GM19239 (cell line): ENCODE results near the gene FASTK.
A peak's percentile ranks its signal among the peaks of the same experiment; 100 is the strongest.
"Not testable (repeated sequence)": the region's sequence is repeated elsewhere in the genome, so short reads cannot be mapped to it uniquely, and the experiment has no call there.

Experiments used
- DNase-seq: peaks from one replicate; pipeline ENCODE4 v3.0.0; 2011; ENCODE audit warnings: low spot score; ENCODE audit not compliant: insufficient read length
- FAIRE-seq: peaks from 2 replicates; lab custom pipeline; 2011; peaks lifted over from hg19 to GRCh38; lab: Jason Lieb, UNC

Gene FASTK

DNA sequence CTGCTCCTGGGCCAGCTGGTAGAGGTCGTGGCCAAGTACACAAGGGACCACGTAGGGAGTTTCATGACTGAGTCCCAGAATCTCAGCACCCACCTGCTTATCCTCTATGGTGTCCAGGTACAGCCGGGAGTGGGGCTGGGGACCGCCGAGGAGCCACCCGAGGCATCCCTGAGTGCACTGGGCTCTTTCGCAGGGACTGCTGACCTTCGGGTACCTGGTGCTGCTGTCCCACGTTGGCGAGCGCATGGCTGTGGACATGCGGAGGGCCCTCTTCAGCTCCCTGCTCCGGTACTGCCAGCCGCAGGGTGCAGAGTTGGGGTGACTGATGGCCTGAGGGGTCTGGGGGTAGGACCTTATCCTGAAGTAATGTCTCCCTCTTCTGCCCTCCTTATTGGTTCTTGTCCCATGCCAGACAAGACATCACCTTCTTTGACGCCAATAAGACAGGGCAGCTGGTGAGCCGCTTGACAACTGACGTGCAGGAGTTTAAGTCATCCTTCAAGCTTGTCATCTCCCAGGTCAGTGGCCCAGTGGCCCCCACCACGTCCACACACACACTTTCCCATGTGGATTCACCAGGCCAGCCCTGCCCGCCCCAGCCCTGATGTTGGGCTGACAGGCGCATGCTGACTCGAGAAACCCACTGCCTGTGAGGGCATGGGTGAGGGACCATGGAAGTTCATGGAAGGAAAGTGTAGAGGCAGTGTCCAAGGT lies 46.1 kb downstream of the FASTK start:
- FAIRE-seq (no peak), DNase-seq (no peak)

DNA sequence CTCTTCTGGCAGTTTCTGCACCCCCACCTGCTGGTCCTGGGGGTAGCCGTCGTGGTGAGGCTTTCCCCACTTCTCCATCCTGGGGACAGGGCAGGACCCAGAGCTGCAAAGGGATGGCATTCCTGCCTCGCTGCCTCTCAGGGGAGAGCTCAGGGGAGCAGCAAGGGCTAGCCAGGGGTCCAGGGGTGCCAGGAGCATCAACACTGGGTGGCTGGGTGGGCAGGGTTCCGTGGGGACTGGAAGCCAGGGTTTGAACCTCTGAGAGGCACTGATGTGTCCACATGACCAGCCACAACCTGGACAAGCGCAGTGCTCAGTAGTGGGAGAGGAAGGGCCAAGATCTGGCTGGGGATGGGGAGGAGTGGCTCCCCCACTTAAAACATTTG lies 46.8 kb downstream of the FASTK start:
- FAIRE-seq: no peak
- DNase-seq: no peak

DNA sequence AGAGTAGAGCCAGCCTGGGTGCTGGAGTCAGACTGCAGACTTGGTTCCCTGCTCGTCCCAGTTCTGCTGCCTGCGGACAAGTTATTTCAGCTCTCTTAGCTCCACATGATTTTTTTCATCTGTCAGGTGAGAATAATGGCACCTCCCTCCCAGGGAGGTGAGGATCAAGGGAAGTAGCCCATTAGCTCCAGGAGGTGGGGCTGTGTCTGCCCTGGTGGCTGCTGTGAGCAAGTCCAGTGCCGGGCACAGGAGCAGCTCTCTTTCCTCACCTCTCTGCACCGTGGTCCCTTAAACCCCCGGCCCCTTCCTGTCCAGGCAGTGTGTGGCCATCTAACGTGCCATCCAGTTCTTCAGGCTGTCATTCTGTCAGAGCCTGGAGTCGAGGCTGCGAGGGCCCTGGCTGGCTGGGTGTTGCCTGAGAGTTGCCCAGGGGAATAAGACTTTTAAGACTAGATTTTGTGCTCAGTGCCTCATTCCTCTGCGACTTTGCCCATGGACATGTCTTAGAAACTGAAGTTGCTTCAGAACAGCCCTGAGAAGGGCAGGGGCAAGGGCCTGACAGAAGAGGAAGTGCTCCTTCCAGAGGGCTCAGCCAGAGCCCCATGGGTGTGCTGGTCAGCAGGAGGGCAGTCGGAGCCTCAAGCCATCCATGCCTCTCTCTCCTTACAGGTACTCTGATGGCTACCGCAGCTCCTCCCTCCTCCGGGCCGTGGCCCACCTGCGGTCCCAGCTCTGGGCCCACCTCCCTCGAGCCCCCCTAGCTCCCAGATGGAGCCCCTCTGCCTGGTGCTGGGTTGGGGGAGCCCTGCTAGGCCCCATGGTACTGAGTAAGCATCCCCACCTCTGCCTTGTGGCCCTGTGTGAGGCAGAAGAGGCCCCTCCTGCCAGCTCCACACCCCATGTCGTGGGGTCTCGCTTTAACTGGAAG lies 47.4 kb downstream of the FASTK start:
- FAIRE-seq (no peak), DNase-seq (no peak)

DNA sequence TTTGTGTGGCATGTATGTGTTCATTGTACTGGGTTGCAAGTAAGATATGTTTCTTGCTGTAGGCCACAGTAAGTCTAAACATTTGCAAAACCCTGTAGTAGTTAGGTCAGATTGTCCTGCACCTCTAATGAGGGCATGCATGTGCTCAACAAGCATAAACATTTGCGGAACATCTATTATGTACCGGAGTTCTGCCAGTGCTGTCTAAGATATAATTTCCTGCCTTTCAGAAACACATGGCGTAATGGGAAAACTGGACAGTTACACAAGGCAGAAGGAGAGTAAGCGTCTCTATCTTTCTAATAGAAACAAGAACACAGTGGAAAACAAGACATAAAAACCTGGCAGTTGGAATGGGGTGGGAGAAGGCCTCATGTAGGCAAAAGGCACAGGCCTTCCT lies 49.6 kb downstream of the FASTK start:
- DNase-seq (no peak), FAIRE-seq (no peak)

DNA sequence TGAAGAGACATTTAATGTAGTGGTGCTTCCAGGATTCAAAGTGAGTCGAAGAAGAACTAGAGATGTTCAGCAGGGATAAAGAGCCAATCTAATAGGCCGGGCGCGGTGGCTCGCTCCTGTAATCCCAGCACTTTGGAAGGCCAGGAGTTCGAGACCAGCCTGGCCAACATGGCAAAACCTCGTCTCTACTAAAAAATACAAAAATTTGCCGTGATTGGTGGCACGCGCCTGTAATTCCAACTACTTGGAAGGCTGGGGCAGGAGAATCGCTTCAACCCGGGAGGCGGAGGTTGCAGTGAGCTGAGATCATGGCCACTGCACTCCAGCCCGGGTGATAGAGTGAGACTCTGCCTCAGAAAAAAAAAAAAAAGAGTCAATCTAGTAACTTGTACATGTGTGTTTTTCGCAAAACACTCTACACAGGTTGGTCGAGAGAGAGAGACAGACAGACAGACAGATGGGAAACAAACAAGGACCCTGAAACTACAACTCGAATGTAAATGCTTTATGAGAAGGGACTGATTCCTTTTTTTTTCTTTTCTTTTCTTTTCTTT lies 51.6 kb downstream of the FASTK start:
- FAIRE-seq (no peak), DNase-seq (no peak)

DNA sequence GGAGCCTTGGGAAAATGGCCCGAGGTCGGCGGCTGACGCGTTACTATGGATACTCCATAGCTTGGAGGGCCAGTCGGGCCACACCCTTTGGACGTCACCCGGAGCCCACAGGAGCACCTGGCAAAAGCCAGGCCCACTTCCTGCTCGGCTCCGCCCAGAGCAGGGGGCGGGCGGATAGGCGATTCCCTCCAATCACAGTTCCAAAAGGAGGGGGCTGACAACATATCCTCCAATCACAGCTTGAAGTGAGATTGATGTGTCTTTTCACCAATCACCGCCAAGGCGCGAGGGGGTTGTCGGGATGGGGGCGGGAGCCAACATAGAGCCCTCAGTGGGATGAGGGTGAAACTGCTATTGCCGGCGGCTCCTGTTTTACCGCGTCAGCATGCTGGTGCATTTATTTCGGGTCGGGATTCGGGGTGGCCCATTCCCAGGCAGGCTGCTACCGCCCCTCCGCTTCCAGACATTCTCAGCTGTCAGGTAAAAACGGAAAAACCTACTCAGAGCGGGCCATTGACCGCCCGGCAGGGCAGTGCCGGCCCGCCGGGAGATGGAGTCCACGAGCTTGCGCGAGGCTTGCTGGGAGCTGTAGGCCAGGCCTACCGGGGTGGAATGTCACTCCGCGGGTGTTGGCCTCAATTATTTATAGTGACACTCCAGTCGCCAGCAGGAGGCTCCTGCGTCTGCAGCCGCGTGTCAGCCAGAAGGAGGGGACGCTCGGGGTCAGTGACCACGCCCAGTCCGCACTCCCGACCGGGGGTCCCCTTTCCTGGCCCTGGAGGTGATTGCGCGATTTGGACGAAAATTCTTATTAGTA lies 52.3 kb downstream of the FASTK start, which contains the start of gene ABCB8:
ABCB8 (plus strand) TSS at position 320 of the 817 bp plus-strand sequence; CDS start at position 386, 66 bp downstream.
- DNase-seq (peak; percentile 99), FAIRE-seq (peak; percentile 90)

DNA sequence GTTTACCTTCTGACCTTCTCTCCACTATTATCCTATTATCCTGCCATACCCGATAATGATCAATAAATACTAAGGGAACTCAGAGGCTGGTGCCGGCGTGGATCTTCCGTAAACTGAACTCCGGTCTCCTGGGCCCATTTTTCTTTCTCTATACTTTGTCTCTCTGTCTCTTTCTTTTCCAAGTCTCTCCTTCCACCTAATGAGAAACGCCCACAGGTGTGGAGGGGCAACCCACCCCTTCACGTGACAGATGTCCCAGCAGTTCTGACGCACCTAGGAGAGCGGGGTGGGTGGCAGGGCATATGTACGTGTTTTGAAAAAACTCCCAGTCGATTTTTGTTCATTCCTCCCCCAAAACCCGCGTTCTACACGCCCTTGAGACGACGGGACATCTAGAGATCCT lies 52.9 kb downstream of the FASTK start:
- not testable (repeated sequence) for FAIRE-seq, DNase-seq

DNA sequence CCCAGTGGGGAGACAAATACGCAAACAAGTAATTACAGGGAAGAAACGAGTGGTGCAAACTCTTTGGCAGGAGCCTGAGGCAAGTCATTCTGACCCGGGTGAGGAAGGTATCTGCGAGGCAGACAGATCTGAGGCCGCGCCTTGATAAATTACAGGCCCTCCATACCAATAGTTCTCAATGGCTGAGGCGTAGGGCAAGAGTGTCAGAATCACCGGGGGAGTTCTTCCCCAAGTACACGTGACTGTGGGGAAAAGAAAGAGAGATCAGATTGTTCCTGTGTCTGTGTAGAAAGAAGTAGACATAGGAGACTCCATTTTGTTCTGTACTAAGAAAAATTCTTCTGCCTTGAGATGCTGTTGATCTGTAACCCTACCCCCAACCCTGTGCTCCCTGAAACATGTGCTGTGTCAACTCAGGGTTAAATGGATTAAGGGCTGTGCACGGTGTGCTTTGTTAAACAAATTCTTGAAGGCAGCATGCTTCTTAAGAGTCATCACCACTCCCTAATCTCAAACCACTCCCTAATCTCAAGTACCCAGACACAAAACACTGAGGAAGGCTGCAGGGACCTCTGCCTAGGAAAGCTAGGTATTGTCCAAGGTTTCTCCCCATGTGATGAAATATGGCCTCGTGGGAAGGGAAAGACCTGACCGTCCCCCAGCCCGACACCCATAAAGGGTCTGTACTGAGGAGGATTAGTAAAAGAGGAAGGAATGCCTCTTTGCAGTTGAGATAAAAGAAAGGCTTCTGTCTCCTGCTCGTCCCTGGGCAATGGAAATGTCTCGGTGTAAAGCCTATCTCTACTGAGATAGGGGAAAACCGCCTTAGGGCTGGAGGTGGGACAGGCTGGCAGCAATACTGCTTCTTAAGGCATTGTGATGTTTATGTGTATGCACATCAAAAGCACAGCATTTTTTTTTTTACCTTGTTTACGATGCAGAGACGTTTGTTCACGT lies 53.6 kb downstream of the FASTK start:
- not testable (repeated sequence) for DNase-seq, FAIRE-seq
